ENCODE results near the gene CHRND.

Gene CHRND

DNA sequence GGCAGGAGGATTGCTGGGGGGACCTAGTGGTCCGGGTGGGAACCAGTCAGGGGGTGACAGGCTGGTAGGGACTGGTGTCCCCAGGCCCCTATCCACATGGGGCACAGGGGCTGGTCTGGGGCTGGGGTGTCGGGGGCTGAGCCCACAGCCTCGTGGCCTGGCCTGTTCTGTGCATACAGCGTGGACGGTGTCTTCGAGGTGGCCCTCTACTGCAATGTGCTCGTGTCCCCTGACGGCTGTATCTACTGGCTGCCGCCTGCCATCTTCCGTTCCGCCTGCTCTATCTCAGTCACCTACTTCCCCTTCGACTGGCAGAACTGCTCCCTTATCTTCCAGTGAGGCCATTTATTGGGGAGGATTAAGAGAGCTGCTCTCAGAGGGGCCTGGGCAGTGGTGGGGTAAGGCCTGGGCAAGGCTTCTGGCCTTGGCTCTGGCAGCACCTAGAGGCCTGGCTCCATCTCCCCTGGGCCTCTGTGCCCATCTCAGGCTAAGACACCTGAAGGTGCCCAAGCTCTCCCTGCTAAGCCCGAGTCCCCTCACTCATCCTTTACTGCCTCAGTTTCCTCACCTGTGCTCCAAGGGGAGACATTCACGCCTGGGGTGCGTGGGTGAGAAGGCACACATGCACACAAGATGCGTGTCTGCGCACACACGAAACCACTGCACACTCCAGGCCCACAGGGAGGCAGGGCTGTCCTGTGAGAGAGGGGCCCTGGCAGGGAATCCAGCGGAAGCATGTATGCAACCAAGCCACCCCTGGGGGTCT is 15.4 kb downstream of the CHRND start:
- DNase-seq, result no peak

DNA sequence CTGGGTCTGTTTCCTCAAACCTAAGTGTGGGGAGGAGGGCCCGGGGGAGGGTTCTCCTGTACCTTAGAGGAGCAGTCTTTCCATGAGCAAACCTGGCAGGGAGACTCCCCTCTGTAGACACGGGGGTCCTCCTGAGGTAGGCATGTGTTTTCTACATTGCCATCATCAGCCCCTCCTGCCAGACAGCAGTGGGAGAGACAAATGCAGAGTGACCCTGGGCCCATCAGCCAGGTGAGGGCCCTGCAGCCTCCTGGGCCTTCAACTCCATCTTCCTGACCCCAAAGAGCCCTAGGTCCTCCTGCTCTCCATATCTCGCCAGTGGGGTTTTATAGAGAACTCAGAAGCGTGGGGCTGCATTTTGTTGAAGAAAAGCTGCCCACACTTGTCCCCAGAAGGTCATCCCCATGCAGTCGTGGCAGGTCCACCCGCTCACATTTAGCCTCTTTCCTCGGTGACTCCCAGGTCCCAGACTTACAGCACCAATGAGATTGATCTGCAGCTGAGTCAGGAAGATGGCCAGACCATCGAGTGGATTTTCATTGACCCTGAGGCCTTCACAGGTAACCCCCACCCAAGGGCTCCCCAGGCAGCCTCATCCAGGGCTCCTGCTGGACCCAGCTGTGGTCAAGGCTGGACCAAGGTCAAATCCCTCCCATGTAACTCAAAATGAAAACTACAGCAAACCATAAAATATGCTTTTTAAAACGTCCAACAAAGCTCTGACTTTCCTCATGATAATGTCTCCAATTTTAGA is 16.2 kb downstream of the CHRND start:
- DNase-seq, result no peak

DNA sequence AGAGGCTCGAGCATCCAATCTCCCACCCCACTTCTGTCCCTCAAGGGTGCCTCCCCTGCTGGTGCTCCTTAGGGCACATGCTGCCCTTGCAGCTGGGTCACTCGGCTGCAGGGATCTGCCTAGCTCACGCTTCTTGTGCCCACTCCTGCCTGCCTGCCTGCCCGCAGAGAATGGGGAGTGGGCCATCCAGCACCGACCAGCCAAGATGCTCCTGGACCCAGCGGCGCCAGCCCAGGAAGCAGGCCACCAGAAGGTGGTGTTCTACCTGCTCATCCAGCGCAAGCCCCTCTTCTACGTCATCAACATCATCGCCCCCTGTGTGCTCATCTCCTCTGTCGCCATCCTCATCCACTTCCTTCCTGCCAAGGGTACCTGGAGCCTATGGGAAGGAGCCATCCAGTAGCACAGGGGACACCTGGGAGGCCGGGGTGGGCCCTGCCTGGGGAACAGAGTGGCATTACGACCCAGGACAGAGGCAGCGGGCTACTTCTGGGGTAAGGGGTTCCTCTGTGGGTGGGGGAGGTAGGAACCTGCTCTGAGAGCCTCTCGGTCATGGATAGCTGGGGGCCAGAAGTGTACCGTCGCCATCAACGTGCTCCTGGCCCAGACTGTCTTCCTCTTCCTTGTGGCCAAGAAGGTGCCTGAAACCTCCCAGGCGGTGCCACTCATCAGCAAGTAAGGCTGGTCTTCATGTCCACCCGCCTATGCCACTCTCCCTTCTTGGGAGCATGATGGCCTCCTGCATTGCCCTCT is 16.9 kb downstream of the CHRND start:
- DNase-seq, result no peak

DNA sequence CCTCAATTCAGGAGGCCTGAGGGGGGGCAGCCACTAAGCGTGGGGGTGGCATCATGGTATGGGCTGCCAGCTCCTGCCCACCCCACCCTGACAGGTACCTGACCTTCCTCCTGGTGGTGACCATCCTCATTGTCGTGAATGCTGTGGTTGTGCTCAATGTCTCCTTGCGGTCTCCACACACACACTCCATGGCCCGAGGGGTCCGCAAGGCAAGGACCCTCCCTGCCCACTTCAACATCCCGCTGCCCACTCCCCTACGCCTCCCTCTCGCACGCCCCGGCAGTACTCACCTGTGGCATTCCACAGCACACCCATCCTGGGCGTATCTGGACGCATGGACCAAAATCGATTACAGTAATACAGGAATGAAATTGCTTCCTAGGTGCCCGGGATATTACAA is 17.5 kb downstream of the CHRND start:
- no peak for DNase-seq

DNA sequence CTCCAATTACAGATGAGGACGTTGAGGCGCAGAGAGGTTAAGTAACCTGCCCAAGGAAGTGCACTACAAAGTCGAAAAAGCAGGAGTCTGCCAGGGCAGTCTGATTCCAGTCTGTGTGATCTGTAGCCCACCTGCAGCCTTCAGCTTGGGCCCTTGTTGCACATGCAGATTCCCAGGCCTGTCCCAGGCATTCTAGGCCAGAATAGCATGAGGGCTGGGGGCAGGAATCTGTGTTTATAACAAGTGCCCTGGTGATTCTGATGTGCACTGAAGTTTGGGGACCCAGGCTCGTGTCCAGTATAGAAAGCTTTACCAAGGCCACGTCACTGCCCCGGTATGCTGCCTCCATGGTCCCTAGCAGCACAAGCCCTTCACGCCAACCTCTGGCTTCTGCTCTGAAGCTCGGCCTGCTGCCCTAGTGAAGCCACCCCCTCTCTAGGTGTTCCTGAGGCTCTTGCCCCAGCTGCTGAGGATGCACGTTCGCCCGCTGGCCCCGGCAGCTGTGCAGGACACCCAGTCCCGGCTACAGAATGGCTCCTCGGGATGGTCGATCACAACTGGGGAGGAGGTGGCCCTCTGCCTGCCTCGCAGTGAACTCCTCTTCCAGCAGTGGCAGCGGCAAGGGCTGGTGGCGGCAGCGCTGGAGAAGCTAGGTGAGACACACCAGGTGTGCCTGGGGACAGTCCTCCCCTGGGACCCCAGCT is 18.1 kb downstream of the CHRND start:
- no peak for DNase-seq

DNA sequence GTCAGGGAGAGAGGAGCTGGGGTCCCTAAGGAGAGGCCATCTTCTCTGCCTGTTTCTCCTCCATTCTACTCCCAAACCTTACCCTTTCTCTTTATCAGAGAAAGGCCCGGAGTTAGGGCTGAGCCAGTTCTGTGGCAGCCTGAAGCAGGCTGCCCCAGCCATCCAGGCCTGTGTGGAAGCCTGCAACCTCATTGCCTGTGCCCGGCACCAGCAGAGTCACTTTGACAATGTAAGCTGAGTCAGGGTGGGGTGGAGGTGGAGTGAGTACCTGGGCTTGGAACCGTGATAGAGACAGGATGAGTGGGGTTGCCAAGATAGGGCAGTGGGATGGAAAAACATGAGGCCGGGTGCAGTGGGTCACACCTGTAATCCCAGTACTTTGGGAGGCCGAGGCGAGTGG is 18.7 kb downstream of the CHRND start:
- no peak for DNase-seq

DNA sequence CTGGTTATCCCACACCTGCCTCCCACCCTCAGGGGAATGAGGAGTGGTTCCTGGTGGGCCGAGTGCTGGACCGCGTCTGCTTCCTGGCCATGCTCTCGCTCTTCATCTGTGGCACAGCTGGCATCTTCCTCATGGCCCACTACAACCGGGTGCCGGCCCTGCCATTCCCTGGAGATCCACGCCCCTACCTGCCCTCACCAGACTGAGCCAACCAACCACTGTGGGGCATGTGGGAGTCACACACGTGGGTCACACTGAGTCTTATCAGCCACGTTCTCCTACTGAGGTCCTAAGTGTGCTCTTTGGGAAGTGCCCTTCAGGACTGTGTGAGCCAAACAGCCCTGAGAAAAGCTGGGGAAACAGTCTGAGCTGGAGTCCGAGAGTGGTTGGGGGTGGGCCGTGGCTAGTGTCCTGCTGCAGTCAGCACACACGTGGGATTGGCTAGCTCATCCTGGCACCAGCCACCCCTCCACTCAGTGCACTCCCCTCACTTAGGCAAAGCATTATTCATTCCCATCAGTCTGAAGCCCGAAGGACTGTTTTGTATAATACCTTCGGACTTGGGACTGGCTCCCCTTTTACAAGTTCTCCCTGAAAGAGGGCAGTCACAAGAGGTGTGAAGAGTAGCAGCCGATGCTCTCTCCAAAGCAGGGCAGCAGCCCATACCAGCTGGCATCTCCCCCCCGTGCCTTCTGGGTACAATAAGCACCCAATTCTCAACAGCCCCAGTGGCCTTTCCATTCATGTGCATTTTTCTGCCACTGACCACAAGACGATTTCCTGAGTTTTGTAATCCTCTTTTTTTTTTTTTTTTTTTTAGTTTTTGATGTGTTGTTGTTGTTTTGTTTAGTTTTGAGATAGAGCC is 19.8 kb downstream of the CHRND start:
- DNase-seq, result peak in 4 of 56 donors; percentile 8 to 36 (median 16)

DNA sequence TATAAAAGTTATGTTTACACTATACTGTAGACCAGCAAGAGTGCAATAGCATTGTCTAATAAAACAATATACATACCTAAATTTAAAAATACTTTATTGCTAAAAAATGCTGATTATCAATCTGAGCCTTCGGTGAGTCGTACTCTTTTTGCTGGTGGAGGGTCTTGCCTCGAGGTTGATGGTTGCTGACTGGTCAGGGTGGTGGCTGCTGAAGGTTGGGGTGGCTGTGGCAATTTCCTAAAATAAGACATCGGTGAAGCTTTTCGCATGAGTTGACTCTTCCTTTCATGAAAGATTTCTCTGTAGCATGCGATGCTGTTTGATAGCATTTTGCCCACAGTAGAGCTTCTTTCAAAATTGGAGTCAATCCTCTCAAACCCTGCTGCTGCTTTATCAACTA is 22.0 kb downstream of the CHRND start:
- DNase-seq, result no peak

DNA sequence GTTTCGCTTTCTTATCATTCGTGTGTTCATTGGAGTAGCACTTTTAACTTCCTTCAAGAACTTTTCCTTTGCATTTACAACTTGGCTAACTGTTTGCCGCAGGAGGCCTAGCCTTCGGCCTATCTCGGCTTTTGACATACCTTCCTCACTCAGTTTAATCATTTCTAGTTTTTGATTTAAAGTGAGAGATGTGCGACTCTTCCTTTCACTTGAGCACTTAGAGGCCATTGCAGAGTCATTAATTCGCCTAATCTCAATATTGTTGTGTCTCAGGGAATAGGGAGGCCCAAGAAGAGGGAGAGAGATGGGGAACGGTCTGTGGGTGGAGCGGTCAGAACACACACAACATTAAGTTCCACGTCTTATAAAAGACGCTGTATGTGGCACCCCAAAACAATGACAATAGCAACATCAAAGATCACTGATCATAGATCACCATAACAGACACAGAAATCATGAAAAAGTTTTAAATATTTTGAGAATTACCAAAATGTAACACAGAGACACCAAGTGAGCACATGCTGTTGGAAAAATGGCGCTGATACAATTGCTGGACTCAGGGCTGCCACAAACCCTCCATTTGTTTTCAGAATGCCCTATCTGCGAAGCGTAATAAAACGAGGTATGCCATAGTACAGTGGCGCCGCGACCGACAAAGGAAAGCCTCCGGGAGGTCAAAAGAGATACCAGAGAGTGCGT is 23.8 kb downstream of the CHRND start:
- no peak for DNase-seq

DNA sequence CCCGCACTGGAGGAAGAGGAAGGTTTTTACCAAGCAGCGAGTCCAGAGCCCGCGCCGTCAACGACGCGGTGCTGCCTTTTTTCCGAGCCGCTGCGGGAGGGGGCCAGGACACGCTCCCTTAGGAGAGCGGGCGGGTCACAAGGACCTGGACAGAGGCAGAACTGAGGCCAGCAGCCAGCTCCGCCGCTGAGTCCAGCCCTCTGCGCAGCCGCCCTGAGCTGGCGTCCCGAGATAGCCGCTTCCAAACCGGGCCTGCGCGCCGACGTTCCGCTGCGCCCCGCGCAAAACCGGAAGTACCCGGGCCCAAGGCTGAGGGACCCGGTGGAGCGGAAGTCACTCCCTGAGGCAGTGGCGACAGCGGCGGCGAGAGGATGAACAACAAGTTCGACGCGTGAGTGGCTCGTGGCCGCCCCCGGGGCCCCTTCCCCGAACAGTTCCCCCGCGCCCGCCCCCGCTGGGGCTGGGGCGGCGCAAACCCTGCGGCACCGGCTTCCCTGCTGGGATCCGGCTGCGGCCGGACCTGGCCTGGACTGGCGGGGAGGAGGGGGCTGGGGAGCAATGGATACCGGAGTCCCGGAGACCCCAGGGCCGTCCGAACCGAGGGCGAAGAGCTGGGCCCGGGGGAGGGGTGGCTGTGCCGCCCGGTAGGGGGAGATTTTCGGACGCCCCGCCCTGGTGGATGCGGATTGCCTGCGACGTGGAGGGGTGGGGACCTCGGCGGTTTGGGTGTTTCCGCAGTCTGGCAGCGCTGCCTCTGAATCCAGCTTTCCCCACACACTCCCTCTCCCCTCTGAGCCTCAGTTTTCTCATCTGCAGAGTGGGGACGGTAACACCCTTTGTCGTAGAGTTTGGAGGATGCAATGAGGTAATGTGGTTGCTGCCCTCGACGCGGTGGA is 24.6 kb downstream of the CHRND start, which contains the start of the genes EIF4E2 and TIGD1:
Gene EIF4E2, plus strand, starts transcription at position 336 of the 896 bp plus-strand sequence. Its CDS starts 36 bp downstream, at position 372.
Gene TIGD1, minus strand, starts transcription at position 204 of the 896 bp plus-strand sequence. CDS start 675 bp downstream, outside the sequence.
- DNase-seq, result peak; percentile 24 to 97 (median 92)

DNA sequence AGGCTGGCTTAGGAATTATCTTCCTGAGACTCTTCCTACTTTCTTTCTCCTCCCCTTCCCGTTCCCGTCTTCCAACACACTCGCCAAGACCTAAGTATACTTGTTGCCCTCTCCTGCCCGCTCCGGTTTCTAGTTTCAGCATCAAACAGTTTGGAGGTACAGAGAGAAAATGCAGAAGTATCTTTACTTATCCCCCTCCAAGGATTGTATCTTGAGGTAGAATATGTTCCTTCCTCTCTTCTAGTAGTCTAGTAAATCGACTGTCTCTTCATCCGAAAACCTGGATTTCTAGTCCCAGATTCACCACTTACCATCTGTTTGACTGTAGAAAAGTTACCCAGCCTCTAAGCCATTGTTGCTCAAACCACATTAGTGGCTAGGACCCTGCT is 25.3 kb downstream of the CHRND start:
- no peak for DNase-seq

DNA sequence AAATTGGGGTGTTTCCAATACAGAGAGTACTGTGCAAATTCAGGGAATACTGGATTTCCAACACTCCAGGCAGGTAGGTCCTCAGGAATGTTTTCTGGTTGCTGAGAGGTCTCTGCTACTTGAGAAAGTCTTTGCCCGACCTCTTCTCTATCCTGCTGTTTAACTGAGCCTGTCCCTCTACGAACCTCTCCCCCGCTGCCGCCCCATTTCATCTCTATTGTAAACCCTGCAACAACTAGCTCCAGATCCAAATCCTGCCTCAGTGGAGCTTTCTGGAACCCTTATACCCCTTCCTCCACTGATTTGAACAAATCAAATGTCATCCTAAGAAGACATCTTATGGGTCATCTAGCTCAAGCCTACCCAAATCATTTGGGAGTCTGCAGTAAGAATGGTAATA is 25.8 kb downstream of the CHRND start:
- no peak for DNase-seq

DNA sequence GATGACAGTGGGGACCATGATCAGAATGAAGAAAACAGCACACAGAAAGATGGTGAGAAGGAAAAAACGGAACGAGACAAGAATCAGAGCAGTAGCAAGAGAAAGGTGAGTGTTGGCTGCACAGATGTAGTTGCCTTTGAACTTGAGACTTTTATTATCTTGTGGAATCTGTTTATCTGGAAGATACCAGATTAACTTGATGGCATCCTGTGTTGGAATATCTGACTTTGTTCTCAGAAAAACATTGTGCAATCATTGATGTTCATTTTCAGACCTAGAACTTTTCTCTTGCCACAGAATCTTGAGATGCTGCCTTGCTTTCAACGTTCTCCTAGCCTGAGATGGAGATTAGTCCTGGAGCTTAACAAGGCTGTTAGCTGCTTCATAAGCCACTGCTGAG is 30.5 kb downstream of the CHRND start:
- DNase-seq, result no peak

DNA sequence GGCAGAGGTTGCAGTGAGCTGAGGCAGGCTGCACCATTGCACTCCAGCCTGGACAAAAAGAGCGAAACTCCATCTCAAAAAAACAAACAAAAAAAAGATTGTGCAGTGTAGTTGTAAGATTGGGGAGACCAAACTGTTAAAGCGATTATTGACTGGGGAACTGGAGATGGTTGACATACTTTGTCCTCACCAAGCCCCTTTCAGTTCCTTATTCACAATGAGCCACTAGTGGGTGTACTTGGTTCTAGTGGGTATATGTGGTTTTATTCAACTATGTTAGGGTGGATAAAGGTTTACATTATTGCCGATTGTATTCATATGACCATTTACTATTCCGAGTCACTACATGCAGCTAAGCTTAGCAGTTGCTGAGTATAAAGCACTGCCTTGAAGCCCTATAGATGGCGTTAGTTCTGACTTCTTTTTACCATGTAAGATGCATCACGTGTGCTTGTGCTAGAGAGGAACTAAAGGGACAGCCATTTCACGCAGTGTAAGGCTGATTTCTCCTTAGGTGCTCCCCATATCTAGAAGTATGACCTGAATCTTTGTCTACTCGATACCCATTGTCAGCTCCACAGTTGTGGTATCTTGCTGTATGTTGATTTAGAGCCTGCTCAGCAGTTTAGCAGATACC is 36.7 kb downstream of the CHRND start:
- no peak for DNase-seq

DNA sequence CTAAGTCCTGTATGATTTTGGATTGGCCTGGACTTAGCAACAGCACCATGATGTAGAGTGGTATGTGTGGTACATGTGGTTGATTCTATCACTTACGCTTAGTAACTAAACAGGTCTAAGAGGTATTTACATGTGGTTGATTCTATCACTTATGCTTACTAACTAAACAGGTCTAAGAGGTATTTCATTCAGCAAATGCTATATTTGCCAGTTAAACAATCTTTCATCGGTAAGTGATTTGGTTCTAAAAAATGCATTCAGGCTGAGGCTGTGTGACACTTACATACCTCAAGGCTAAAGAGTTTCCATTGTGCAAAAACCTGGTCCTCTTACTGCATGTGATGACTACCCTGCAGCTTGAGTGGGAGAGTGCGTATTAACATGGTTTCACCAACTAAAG is 37.6 kb downstream of the CHRND start:
- DNase-seq, result no peak

DNA sequence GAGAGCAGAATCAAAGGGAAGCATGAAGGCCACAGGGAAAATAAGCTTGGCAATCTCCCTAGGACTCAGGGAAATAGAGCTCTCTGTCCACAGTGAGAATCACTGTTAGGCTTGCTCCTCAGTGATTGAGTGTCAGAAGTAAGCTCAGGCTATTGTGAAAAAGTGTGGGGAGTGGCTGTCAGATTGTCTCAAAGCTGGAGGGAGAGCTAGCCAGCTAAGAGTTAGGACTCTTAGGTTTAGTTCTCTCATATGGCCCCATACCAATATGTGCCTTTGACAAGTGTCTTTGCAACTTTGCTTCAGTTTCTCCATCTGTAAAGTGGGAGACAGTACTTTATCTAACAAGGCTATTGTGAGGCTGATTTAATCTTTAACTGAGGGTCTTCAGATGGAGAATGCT is 41.8 kb downstream of the CHRND start:
- DNase-seq, result no peak

DNA sequence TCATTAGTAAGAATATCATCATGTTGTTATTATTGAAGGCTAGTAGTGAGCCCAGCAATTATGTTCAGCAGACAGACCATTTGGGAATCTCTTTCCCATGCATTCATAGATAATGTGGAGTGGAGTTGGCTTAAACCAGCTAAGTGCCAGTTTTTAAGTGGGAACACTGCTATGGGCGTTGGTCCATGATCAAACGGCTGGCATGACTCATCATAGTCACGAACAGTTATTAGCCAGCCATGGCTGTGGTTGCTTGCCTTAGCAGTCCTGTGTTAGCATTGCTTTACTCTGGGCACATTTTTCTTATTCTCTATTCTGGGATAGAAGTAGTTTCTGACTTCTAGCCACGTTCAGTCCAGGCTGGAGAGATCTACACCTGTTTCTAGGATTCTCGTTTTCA is 42.2 kb downstream of the CHRND start:
- DNase-seq, result peak in 1 of 56 donors; percentile 13

DNA sequence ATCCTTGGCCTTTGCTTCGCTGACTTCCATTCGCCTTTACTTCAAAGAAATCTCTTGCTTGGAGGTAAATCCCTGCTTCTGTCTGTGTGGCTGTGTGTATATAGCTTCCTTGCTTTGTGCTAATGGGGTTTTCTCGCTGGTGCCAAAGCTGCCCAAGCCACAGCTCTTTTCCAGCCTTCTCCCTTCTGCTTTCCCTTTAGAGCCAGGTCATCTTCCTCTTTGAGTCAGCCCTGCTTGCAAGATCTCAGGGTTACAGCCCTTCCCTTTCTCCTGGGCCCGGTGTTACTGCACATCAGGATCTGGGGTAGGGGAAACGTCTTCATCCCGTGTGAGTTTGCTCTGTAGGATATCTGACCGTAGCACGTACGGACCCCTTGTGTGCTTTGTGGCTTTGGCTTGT is 43.6 kb downstream of the CHRND start:
- no peak for DNase-seq

All from nucleus accumbens (tissue), 56 donors.